Loucy (cell line): ENCODE data around the gene B4GALNT3.

ENCODE experiments used
- H2AFZ ChIP-seq: fragments of 200-600 bp; sonication (generic); 2 replicates; pipeline ENCODE4 v1.6.0; 2016; ENCODE audit warnings: antibody characterized with exemption, mild to moderate bottlenecking, low read length, moderate library complexity
- H3F3A ChIP-seq: fragments of 200-600 bp; 2 replicates; pipeline ENCODE4 v1.6.0; 2016; ENCODE audit warnings: antibody characterized with exemption, low read depth, mild to moderate bottlenecking
- H3K27me3 ChIP-seq: fragments of 200-600 bp; sonication (generic); 2 replicates; pipeline ENCODE4 v1.6.1; 2014; ENCODE audit warnings: low read length, mild to moderate bottlenecking; ENCODE audit not compliant: insufficient read depth, poor library complexity, severe bottlenecking
- H3K36me3 ChIP-seq: fragments of 200-600 bp; sonication (generic); 2 replicates; pipeline ENCODE4 v1.6.1; 2016; ENCODE audit warnings: low read length; ENCODE audit not compliant: insufficient read depth
- H3K4me1 ChIP-seq: fragments of 200-600 bp; sonication (generic); 2 replicates; pipeline ENCODE4 v1.5.1; 2014; ENCODE audit warnings: low read length, mild to moderate bottlenecking; ENCODE audit not compliant: insufficient read depth, poor library complexity, severe bottlenecking
- H3K4me2 ChIP-seq: fragments of 200-600 bp; sonication (generic); 2 replicates; pipeline ENCODE4 v1.6.0; 2014; ENCODE audit warnings: antibody characterized with exemption, low read length, low read depth, mild to moderate bottlenecking; ENCODE audit not compliant: poor library complexity, severe bottlenecking
- H3K4me3 ChIP-seq: fragments of 200-600 bp; sonication (generic); 2 replicates; pipeline ENCODE4 v1.5.1; 2014; ENCODE audit warnings: low read length, mild to moderate bottlenecking, mixed read lengths; ENCODE audit not compliant: poor library complexity, severe bottlenecking
- H3K79me2 ChIP-seq: fragments of 200-600 bp; sonication (generic); 2 replicates; pipeline ENCODE4 v1.6.1; 2014; ENCODE audit warnings: low read length; ENCODE audit not compliant: insufficient read depth
- H3K9ac ChIP-seq: fragments of 200-600 bp; sonication (generic); 2 replicates; pipeline ENCODE4 v1.6.0; 2014; ENCODE audit warnings: mild to moderate bottlenecking, low read depth, low read length, moderate library complexity; ENCODE audit not compliant: poor library complexity, severe bottlenecking
- H3K9me2 ChIP-seq: fragments of 200-600 bp; sonication (generic); replicated peaks from 2 replicates; pipeline ENCODE4 v1.6.1; 2016; ENCODE audit warnings: low read depth, low read length, mixed read lengths
- H3K9me3 ChIP-seq: fragments of 200-600 bp; sonication (generic); 2 replicates; pipeline ENCODE4 v1.6.1; 2014; ENCODE audit warnings: mild to moderate bottlenecking, antibody characterized with exemption, low read length, low read depth; ENCODE audit not compliant: insufficient read depth
- H4K20me1 ChIP-seq: fragments of 200-600 bp; sonication (generic); 2 replicates; pipeline ENCODE4 v1.6.0; 2014; ENCODE audit warnings: antibody characterized with exemption, low read length, mild to moderate bottlenecking; ENCODE audit not compliant: insufficient read depth, poor library complexity, severe bottlenecking
- EZH2phosphoT487 ChIP-seq: fragments of 200-600 bp; IDR thresholded peaks from 2 replicates; pipeline ENCODE4 v1.6.1; 2018; ENCODE audit warnings: antibody characterized with exemption, mild to moderate bottlenecking, moderate library complexity, borderline replicate concordance
- TF ChIP-seq, protein P1 (sequence below): fragments of 200-600 bp; sonication (generic); conservative IDR thresholded peaks from 2 replicates; pipeline ENCODE4 v1.5.1; 2014; ENCODE audit warnings: mild to moderate bottlenecking, antibody characterized with exemption, low read length

B4GALNT3 gene

DNA sequence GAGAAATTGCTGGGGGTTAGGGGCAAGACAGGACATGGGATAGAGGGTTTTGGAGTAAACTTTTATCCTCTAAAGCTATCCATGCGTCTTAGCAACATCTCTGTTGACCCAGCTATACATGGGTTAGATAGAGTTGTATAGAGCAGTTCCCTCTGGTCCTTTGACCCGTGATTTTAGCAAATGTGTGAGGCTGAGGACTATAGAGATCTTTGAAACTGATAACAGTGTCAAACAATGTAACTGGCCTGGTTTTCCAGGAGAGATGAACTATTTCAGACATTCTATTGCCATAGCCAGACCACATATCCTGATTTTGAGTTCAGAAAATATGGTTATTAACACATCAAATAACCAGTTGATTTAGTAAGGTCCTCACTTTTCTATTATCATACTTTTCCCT, 60.4 kb downstream of the B4GALNT3 start:
- no peak overlapping the region for H3K4me3 ChIP-seq
- no peaks in the 10 kb centered on the region for H3K4me1 ChIP-seq
- no peaks in the 10 kb centered on the region for H3K9me2 ChIP-seq
- H3K4me2 ChIP-seq, result no peak overlapping the region
- H3F3A ChIP-seq, result no peaks in the 10 kb centered on the region
- TF ChIP-seq, protein P1, sequence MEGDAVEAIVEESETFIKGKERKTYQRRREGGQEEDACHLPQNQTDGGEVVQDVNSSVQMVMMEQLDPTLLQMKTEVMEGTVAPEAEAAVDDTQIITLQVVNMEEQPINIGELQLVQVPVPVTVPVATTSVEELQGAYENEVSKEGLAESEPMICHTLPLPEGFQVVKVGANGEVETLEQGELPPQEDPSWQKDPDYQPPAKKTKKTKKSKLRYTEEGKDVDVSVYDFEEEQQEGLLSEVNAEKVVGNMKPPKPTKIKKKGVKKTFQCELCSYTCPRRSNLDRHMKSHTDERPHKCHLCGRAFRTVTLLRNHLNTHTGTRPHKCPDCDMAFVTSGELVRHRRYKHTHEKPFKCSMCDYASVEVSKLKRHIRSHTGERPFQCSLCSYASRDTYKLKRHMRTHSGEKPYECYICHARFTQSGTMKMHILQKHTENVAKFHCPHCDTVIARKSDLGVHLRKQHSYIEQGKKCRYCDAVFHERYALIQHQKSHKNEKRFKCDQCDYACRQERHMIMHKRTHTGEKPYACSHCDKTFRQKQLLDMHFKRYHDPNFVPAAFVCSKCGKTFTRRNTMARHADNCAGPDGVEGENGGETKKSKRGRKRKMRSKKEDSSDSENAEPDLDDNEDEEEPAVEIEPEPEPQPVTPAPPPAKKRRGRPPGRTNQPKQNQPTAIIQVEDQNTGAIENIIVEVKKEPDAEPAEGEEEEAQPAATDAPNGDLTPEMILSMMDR, result no peak
- no peak for TF ChIP-seq EZH2phosphoT487
- no peaks in the 10 kb centered on the region for H3K9me3 ChIP-seq
- H4K20me1 ChIP-seq, result no peaks in the 10 kb centered on the region
- no peak overlapping the region for H2AFZ ChIP-seq
- H3K36me3 ChIP-seq, result no peaks in the 10 kb centered on the region
- H3K27me3 ChIP-seq, result no peaks in the 10 kb centered on the region
- no peak overlapping the region for H3K9ac ChIP-seq
- no peaks in the 10 kb centered on the region for H3K79me2 ChIP-seq

DNA sequence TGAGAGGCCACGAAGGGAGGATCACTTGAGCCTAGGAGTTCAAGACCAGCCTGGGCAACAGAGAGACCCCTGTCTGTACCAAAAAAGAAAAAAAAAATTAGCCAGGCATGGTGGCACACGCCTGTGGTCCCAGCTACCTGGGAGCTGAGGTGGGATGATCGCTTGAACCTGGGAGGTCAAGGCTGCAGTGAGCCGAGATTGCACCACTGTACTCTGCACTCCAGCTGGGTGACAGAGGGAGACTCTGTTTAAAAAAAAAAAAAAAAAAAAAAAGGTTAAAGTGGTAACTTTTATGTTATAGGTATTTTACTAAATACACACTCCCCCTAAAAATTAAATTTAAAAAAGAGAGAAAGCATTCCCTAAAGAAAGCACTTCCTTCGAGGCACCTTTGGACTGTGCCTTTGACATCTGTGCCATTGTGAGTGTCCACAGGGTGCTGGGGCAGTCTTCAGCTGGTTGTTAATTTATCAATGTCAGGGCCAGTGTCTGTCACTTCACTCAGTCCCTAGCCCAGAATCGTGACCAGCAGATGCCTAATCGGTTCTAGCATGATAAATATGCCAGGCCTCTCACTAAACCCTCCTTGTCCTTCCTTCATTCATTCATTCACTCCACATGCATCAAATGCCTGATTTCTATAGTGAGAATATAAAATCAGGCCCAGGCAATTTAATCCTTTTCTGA, 63.1 kb downstream of the B4GALNT3 start:
- Histone ChIP-seq H3K79me2 (no peaks in the 10 kb centered on the region), H4K20me1 (no peaks in the 10 kb centered on the region), H3K9me2 (no peaks in the 10 kb centered on the region), H2AFZ (no peak overlapping the region), H3K4me1 (no peaks in the 10 kb centered on the region), H3K4me2 (no peak overlapping the region), H3K36me3 (no peaks in the 10 kb centered on the region), H3F3A (no peaks in the 10 kb centered on the region), H3K9ac (no peak overlapping the region), H3K9me3 (no peaks in the 10 kb centered on the region), H3K4me3 (no peak overlapping the region), H3K27me3 (no peaks in the 10 kb centered on the region)
- TF ChIP-seq, protein P1, result no peak
- no peak for TF ChIP-seq EZH2phosphoT487

DNA sequence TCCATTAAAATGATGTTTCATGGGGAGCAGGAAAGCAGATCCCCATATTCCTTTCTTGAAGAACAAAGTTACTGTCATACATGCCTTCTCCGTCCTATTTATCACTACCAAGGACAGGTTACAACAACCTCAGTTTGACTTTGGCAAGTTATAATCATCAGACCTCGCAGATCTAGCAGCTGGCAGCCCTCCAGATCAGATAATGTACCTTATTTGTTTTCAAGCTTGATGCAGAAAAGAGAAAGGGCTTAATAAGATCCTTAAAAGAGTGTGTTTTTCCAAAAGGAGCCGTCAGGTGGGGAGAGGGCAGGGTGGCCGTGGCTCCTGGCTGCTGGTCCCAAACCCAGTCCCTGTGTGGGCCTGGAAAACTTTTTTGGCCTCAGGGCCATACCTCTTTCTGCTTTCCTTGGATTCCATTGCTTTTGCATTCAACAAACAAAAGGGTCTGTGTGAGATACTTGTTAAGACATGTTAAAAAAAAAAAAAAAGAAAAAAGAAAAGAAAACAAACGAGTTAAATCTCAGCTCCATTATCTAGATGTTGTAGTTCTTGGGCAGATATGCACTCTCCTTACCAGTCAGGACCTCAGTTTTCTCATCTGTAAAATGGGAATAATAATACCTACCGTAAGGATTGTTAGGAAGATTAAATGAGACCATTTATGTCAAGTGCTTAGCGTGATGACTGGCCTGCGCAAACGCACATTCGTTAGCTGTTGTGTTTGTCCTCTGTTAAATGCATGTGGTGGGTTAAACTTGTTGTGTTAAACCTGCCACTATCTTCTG, 64.6 kb downstream of the B4GALNT3 start:
- H3K4me1 ChIP-seq, result no peaks in the 10 kb centered on the region
- H3F3A ChIP-seq, result no peaks in the 10 kb centered on the region
- no peaks in the 10 kb centered on the region for H3K9me2 ChIP-seq
- H3K9me3 ChIP-seq, result peaks cover 3% of the 10 kb centered on the region; the same call in 1 of the 2 replicates
- no peaks in the 10 kb centered on the region for H3K27me3 ChIP-seq
- no peak overlapping the region for H3K4me2 ChIP-seq
- no peaks in the 10 kb centered on the region for H3K79me2 ChIP-seq
- no peak overlapping the region for H3K9ac ChIP-seq
- H4K20me1 ChIP-seq, result no peaks in the 10 kb centered on the region
- TF ChIP-seq EZH2phosphoT487, result no peak
- TF ChIP-seq, protein P1, result no peak
- H3K4me3 ChIP-seq, result no peak overlapping the region
- no peak overlapping the region for H2AFZ ChIP-seq
- no peaks in the 10 kb centered on the region for H3K36me3 ChIP-seq
